NCI-H1105 (cell line): ENCODE results near the gene PEX26.
"Not testable (repeated sequence)": the region's sequence is repeated elsewhere in the genome, so short reads cannot be mapped to it uniquely, and the experiment has no call there.

Experiments used
- DNase-seq: peaks from one replicate; lab custom pipeline; 2025; lab: John Stamatoyannopoulos, UW

PEX26 gene

DNA sequence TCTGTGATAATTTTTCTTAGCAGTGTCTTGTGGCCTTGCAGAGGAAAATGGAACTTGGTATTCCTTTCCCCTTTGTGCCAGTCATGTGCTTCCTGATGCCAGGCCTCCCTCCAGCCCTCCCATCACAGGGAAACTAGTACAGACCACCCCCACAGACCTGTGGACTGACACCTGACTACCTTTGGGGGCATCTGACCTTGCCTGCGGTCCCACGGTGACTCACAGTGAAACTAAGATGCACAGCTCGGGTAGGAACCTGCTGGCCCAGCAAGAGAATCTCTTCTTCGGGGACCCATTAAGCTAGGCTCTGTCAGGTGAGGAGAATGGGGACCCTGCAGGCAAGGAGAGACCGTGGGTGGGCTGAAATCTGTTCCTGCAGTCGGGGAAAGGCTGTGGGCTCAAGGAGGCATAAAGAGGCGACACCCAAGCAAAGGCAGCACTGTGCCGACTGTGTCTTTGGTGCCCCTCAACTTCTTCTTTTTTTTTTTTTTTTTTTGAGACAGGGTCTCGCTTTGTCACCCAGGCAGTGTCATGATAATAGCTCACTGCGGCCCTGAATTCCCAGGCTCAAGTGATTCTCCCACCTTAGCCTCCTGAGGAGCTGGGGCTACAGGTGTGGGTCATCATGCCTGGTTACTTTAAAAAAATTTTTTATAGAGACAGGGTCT is 20.8 kb upstream of the PEX26 start:
- DNase-seq, result no peak

DNA sequence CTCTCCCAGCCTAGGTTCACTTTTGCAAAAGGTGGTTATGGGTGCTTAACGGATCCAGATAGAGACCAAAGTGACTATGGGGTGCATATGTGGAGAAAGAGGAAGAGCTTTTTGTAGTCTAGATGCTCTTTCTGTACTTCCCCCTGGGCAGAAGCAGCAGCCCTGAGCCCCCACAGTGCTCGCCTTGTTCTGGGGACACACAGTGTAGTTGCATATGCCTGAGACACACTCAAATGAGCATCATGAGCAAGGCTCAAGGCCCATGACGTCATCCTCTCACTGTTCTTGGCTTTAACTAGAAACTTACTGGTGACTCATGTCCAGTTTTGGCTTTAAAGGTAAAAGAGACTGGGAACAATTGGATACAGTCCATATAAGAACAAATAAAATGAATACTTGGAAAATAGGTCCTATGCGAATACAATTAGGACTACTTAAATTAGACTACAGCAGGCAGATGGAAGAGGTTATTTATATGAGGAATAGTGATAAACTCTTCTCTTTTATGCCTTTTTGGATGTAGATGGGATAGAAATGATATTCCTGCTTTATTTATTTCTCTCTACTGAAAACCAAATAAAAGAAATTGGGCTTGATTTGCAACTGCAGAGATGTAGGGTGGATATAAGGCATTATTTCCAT is 20.1 kb upstream of the PEX26 start:
- DNase-seq, result no peak

DNA sequence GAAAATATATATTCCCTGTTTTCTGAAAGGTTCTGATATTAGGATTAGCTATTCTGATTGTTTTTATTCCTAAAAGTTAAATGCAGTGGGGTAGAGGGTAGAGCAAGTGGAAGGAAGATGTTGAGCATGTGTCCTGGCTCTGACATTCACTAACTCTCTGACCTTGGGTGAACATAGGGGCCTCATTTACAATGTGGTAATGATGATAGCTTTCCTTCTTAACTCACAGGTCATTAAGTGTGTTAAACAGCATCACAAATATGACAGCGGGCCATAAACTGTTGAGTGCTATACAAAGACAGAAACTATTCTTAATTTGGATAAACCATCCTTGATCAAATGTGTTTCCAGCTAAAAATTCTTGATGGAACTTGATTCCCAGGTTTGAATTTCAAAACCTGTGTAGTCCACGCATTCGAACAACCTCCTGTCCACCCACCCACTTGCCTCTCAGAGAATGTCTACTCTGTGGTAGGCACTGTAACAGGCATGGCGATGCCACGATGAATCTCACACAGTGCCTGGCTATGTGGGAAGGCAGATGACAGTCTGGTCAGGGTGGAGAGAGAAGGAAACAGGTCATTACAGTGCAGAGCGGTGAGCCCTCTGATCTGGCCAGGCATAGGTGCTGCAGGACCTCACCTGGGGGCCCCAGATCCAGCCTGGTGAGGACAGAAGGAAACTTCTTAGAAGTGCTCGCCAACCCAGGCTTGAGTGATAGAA is 19.3 kb upstream of the PEX26 start:
- no peak for DNase-seq

DNA sequence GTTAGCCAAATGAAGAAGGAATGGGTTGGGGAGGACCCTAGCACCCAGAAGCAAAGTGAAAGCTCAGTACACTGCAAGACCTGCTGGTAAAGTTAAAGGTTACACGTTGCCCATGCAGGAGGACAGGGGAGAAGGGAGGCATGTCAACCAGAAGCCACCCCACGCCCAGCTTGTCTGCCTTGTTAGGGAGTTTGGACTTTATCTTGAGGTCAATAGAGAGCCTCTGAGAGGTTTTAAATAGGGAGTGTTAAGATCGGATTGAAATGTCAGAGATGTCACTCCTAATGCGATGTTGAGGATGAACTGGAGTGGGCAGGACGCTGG is 18.7 kb upstream of the PEX26 start:
- DNase-seq, result no peak

DNA sequence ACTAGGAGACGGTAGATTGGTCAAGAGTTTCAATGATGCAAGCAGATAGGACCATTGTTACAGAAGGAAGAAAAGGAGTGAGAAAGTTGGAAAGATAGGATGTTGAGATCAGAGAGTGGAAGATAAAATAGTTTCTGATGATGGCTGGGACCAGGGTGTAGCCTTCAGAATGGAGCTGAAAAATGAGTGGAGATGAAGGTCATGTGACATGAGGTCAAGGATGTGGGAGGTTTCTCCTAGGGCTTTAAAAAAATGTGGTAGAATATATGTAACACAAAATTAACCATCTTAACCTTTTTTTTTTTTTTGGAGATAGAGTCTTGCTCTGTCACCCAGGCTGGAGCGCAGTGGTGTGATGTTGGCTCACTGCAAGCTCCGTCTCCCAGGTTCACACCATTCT is 18.3 kb upstream of the PEX26 start:
- no peak for DNase-seq

DNA sequence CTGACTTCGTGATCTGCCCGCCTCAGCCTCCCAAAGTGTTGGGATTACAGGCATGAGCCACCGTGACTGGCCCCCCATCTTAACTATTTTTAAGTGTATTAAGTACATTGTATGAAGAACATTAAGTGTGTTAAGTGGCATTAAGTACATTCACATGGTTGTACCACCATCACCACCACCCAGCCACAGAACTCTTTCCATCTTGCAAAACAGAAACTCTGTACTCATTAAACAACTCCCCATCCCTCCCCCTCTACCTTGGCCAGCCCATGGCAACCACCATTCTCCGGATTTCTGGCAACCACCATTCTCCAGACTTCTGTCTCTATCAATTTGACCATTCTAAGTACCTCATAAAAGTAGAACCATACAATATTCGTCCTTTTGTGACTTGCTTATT is 17.8 kb upstream of the PEX26 start:
- no peak for DNase-seq

DNA sequence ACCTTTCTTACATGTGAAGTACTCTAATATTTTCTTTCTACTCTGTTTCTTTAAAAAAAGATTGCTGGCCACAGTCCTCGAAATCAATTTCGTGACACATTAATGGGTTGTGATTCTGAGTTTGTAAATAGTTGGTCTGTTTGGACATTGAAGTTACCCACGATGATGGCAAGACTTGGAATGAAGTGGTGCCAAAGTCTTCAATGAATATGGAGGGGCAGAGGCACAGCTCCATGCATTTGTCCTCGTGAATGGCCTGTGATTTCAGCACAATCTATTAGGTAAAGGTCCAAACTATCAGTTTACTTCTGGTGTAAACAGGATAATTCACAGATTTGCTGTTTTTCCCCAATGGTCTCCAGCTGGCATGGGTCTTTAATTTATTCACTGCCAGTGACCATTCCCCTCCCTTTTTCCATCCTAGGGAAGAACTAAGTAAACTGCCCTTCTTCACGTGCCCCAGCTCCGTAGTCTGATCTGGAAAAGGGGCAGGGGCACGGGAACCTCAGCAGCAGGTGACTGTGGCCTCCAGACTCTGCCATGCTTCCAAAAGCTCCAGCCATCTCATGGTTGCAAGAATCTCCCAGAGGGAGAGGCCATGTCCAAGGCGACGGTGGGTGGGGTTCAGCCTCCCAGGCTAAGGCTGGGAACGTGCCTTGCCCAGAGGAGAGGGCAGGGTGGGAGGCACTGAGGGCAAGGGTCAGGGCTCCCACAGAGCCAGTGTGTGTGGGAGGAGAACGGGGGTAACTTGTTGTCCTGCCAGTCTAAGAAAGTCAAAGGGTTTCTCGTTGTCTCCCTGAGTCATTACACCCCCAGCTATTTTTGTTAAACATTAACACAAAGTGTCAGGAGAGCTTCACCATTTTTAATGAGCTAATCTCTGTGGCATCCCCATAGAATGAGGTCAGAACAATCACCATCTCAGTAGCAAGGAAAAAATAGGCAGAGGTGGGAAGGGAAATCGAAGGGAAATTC is 16.9 kb upstream of the PEX26 start:
- DNase-seq, result no peak

DNA sequence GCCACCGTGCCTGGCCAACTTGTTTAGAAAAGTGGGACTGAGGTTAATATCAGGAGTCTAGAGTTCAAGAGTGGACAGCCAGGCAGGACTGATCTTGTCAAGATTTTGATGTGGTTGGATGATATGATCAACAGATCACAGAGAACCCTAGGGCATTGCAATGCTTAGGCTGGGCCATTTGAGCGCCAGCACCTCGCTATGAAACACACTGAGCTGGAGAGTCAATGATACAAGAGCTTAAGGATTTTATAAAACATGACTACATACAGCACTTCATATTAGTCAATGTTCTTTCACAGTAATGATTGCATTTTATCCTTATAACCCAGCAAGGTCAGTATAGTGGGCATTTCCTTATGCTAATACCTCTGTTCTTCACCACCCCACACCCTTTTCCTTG is 15.4 kb upstream of the PEX26 start:
- DNase-seq, result no peak

DNA sequence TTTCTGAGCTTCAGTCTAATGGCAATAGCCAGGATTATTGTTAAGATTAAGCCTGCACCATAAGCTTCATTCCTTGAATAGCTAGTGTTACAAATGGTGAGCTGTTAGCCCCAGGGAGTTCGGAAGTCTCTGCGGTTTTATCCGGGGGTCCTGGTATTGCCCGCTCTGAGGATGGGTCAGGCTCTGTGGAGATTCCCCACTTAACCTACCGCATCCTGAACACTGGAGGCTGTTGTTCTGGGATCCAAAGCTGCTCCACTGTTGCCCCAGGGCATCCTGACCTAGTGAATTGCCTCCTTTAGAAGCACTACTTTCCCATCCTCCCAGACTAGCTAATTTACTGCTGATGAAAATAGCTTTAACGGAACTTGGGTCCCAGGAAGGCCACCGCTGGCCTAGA is 14.5 kb upstream of the PEX26 start:
- DNase-seq, result no peak

DNA sequence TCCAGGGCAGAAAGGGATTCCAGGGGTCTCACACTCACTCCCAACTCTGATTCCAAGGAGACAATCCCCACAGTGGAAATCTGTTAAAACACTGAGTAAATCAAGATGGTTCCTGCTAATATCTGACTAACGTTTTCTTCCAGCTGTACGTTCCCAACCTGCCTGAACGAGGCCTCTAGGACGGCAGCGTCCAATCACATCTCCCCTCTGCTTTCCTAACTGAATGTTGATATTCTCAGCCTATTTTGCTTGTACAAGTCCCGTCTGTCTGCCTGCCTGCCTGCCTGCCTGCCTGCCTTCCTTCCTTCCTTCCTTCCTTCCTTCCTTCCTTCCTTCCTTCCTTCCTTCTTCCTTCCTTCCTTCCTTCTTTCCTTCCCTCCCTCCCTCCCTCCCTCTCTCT is 14.1 kb upstream of the PEX26 start:
- not testable (repeated sequence) for DNase-seq

DNA sequence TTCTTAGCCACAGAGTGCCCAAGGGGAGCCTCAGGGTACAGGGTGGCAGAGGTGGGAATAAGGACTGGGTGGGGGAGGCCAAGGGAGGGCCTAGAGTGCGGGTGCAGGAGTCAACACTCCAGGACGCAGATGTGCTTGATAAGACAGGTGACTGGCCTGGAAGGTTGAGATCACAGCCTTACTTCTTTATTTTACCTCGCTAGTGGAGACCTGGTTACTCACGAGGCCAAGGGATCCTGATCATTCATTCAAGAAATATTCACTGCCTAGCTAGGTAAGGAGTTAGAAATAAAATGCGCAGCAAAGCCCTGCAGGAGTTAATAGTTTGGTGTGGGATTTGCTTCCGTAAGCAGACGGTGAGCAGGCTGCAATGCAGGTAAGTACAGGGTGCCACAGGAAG is 13.2 kb upstream of the PEX26 start:
- DNase-seq, result no peak

DNA sequence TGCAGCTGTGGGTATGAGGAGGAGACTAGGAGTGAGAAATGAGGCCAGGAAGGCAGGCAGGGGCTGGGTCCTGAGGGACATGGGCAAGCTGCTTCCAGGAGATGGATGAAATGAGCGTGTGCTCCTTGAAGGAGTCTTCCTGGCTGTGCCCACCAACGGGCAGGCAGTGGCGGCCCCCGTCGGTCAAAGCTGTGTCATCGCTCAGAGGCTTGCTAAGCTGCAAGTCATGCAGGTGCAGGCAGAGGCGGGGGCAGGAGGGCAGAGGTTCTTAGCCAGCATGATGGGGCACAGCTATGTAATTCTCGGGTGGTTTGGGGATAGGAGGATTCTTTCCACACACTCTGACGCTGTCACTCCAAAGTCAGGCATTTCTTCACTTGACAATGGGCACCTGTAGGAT is 12.5 kb upstream of the PEX26 start:
- DNase-seq, result no peak

DNA sequence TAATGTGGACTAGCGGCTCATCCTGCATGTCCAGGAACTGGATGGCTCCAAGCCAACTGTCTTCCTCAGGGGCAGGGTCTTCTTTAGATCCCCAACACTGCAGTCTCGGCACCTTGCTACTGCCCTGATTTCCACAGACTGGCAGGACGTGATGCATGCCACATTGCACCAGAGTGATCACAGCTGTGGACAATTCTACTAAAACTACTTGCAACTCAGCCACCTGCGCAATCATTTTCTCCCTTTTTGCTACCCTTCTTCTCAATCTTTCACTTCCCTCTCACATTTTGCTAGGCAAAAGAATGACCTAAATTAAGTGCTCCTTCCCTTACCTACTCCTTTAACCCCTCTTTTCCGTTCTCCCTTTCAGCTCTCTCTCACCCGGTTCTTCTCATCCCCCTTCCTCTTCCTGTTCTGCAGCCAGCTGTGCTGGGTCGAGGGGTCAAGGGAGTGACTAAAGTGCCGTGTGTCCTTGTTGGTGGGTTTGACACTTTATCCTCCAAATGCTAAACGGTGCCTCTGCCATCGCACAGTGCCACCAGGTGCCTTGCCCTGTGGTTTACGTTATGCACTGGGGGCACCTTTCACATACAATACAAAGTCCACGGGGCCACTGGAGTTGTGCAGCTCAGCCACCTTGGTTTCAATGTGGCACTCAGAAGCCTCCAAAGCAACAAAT is 11.5 kb upstream of the PEX26 start:
- DNase-seq, result no peak

DNA sequence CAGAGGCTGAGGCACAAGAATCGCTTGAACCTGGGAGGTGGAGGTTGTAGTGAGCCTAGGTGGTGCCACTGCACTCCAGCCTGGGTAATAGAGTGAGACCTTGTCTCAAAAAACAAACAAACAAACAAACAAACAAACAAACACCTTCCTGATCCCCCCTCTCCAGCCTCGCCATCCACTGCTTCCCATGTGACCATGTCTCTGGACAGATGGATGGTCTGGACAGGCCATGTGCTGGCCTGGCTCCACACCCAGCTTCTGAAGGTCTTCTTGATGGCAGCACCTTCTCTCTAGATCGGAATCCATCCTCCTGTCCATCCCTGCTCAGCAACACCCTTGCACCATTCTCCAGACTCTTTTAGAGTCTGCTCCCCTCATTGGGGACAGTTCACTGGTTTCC is 10.7 kb upstream of the PEX26 start:
- DNase-seq, result no peak

DNA sequence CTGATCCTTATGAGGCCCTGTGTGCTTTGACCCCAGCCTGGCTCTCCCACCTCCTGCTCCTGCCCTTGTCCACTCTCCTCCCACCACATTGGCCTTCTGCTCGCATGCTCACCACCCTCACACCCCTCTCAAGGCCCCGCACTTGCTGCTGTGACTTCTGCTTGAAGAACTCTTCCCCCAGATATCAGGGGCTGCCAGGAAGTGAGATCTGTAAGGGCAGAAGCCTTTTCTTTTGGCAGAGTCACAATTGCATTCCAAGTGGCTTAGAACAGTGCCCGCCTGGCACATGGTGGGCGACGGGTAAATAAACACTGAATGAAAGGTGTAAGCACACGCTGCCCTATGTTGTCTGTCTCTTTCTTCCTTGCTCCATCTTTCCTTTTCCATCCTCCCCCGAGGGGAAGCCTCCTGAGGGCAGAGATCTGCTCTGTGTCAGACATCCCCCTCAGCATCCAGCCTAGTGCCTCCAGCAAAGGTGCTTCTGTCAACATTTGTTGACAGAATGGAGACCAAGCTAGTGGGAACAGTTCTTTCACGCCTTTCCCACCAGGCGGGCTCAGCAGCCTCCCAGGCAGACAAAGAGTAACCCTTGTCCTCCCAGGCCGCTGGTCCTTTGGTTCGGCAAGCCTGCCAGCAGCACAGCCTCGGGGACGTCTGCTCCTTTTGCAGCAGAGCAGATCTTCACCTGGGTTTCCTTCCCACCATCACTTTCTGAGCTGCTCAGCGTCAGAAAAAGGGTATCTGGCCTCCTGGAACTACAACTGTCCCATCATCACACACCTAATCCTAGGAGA is 10.0 kb upstream of the PEX26 start:
- no peak for DNase-seq

DNA sequence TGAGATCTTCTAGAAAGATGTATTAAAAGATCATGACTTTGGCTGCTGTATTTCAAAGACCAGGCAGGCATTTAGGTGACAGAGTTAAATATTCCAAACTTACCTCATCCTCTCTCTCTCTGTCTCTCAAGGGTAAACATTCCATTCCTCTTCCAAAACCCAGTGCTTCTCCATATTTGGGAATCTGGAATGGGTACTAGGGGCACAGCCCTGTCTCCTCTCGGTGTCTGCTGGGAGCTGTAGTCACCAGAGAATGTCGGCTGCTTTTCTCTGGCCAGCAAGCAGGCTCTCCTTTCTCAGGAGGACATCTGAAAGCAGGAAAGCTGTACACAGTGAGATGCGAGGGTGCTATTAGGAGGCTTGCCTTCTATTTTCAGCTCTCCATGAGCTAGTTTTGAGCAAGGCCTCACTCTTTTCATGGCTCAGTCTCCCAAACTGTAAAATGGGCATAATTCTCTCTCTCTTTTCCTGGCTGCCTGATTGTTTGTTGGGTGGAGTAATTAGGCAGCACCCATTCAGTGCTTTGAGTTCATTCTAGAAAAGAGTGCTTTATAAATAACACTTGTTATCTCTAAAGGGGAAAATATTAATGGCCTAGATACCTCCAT is 9.3 kb upstream of the PEX26 start:
- no peak for DNase-seq

DNA sequence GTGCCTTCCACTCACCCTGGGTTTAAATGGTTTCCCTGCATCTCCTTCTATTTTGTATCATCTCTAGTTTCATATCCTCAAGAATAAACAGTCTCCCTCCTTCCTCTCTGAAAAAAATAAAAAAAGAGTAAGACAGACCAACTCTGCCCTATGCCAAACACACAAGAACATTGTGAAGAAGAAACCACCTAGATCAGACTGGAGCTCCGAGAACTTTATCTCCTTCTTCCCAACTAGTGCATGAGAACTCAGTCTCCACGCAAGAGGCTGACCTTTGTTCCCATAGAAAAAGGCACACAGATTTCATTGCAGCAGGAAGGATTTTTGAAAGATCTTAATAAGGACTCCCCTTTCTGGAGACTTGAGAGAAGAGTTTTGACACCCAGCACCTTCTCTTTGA is 8.7 kb upstream of the PEX26 start:
- DNase-seq, result no peak

DNA sequence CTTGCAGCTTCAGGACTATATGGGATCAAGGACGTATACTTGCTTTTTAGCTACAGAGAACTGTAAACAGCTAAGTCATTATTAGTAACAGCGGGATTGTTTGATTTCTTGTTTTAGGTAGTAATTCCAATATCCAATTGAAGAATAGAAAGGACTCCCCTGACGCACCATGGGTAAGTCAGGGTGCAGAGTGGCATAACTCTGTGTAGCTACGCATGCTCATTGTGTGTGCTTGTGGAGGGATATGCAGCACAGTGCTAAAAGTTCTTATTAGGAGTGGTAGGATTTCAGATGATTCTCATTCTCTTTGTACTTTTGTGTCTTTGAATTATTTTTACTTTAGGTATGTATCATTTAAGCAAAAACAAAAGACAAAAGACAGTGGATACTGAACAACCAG is 7.7 kb upstream of the PEX26 start:
- no peak for DNase-seq

DNA sequence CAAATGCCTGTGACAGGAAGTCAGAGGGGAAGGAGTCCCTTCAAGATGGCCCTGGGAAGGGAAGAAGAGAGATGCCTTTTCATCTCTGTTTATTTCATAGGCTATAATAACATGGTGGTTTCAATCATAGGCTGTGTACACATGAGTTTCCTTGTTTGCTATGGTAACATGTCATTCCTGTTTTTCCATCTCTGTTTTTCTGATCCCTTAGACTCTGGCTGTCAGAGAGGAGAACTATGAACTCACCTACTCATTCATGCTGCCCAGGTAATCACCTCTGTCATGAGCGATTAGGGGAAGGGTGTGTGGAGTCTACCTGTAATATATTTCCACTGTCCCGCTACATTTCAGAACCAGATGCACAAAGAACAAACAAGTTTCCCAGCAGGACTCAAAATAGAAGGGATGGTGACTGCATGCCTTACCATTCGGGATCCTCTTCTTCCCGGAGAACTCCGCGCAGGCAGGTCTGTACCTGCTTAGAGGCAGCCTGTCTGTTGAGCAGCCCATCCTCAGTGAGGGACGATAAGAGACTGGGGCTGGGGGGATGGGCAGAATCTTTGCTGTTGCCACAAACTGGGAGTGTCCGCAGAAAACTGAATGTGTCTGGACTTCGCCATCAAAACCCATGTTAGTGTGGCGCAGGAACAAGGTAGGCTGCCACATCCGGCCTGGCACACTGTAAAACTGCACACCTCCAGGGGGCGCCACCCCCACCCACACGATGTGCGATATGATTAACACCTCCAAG is 7.1 kb upstream of the PEX26 start:
- no peak for DNase-seq
